ENCODE results near the gene NXF1.
A peak's percentile ranks its signal among the peaks of the same experiment; 100 is the strongest.
"Not testable (repeated sequence)": the region's sequence is repeated elsewhere in the genome, so short reads cannot be mapped to it uniquely, and the experiment has no call there.

Gene NXF1

GRCh38 chr11:62752994-62753735 is 52.1 kb downstream of the NXF1 start:
- TF ChIP-seq CTCF (IDR thresholded peaks at IDR 0.05; ENCODE audit: control insufficient read depth, insufficient read depth, low read depth, low read length, missing control alignments) = no peak
- DNase-seq (ENCODE audit: low read depth) = no peak
- H3K4me3 ChIP-seq (ENCODE audit: control insufficient read depth, low read depth, low read length) = peak overlapping the region; percentile 55

- no peak for DNase-seq (ENCODE audit: low read depth)
- TF ChIP-seq CTCF (IDR thresholded peaks at IDR 0.05; ENCODE audit: control insufficient read depth, insufficient read depth, low read depth, low read length, missing control alignments) = no peak
- no peak overlapping the region for H3K4me3 ChIP-seq (ENCODE audit: control insufficient read depth, low read depth, low read length)
Observed at GRCh38 chr11:62752177-62752785, 53.0 kb downstream of the NXF1 start.

- DNase-seq (ENCODE audit: low read depth); H3K4me3 ChIP-seq (ENCODE audit: control insufficient read depth, low read depth, low read length): not testable (repeated sequence)
Observed at GRCh38 chr11:62749931-62750330, 55.3 kb downstream of the NXF1 start.

GRCh38 chr11:62747475-62748160 is 57.6 kb downstream of the NXF1 start:
- no peak for DNase-seq (ENCODE audit: low read depth)
- no peak overlapping the region for H3K4me3 ChIP-seq (ENCODE audit: control insufficient read depth, low read depth, low read length)
- no peak for TF ChIP-seq CTCF (IDR thresholded peaks at IDR 0.05; ENCODE audit: control insufficient read depth, insufficient read depth, low read depth, low read length, missing control alignments)
